ENCODE data around the gene ARHGAP44.

GRCh38 chr17:12911239-12911638 is 121.9 kb downstream of the ARHGAP44 start:
- TF ChIP-seq SP1 (IDR thresholded peaks at IDR 0.05) (no peak), TARDBP (IDR thresholded peaks at IDR 0.05) (no peak), SUZ12 (IDR thresholded peaks at IDR 0.05) (no peak), NFRKB (IDR thresholded peaks at IDR 0.05) (no peak), HDGF (IDR thresholded peaks at IDR 0.05; ENCODE audit: borderline replicate concordance) (no peak), FOXK2 (IDR thresholded peaks at IDR 0.05) (no peak), BHLHE40 (IDR thresholded peaks at IDR 0.05; ENCODE audit: borderline replicate concordance) (no peak), CTBP1 (IDR thresholded peaks at IDR 0.05; ENCODE audit: borderline replicate concordance) (no peak)

All from HEK293T (cell line).